Subcutaneous abdominal adipose tissue (tissue), 5 donors: ENCODE measurements around the gene DDX24.
A peak's percentile ranks its signal among the peaks of the same experiment; 100 is the strongest.

Source experiments
- H3K27ac ChIP-seq: one replicate; pipeline ENCODE4 v1.7.0; 2013; ENCODE audit warnings: low read depth, mild to moderate bottlenecking, inconsistent platforms, low read length, moderate library complexity
- H3K27me3 ChIP-seq, 5 donors: one replicate each; pipeline ENCODE4 v1.7.0; 2013; ENCODE audit warnings: low read length in 5 of 5, inconsistent platforms in 1 of 5; ENCODE audit not compliant: control insufficient read depth in 5 of 5, insufficient read depth in 4 of 5
- H3K36me3 ChIP-seq, 5 donors: one replicate each; pipeline ENCODE4 v1.7.0; 2013; ENCODE audit warnings: low read length in 5 of 5; ENCODE audit not compliant: control insufficient read depth in 5 of 5, insufficient read depth in 5 of 5
- H3K4me1 ChIP-seq, 5 donors: one replicate each; pipeline ENCODE4 v1.7.0; 2013; ENCODE audit warnings: low read length in 5 of 5, mild to moderate bottlenecking in 3 of 5, moderate library complexity in 1 of 5; ENCODE audit not compliant: control insufficient read depth in 5 of 5, insufficient read depth in 5 of 5
- H3K4me3 ChIP-seq, 5 donors: one replicate each; pipeline ENCODE4 v1.7.0; 2013; ENCODE audit warnings: low read length in 5 of 5, low read depth in 1 of 5
- H3K9ac ChIP-seq, 5 donors: one replicate each; pipeline ENCODE4 v1.7.0; 2013; ENCODE audit warnings: low read length in 5 of 5, mild to moderate bottlenecking in 4 of 5, moderate library complexity in 3 of 5
- H3K9me3 ChIP-seq, 5 donors: one replicate each; pipeline ENCODE4 v1.7.0; 2013; ENCODE audit warnings: low read length in 5 of 5; ENCODE audit not compliant: control insufficient read depth in 5 of 5
- donor health status: healthy.
- donor health status: healthy.
- donor health status: healthy.
- donor health status: healthy.
- donor health status: healthy.

The DDX24 gene

GRCh38 chr14:94027566-94028449 is 53.2 kb downstream of the DDX24 start:
- Histone ChIP-seq H3K4me3 (no peak overlapping the region), H3K4me1 (peaks cover 0 to 28% (median 17%) of the 10 kb centered on the region in 5 donors), H3K9me3 (no peaks in the 10 kb centered on the region), H3K9ac (no peak overlapping the region), H3K27me3 (no peaks in the 10 kb centered on the region), H3K36me3 (no peaks in the 10 kb centered on the region), H3K27ac (no peak overlapping the region)

- Histone ChIP-seq H3K27me3 (no peaks in the 10 kb centered on the region), H3K4me3 (peak overlapping the region; percentile 25 to 66 (median 57)), H3K4me1 (peaks cover 0 to 36% (median 26%) of the 10 kb centered on the region in 5 donors), H3K36me3 (no peaks in the 10 kb centered on the region), H3K9ac (no peak overlapping the region), H3K27ac (no peak overlapping the region), H3K9me3 (no peaks in the 10 kb centered on the region)
Observed at GRCh38 chr14:94026889-94027469, 54.0 kb downstream of the DDX24 start.

GRCh38 chr14:94026173-94026888 is 54.7 kb downstream of the DDX24 start, which contains the start of gene OTUB2:
TSS of gene OTUB2 (plus strand) at chr14:94026340. CDS start at chr14:94026538, 198 bp downstream.
- Histone ChIP-seq H3K9ac (no peak within 1 kb of the TSS), H3K27ac (no peak within 1 kb of the TSS)

GRCh38 chr14:94025720-94026119 is 55.3 kb downstream of the DDX24 start:
- no peak overlapping the region for H3K9ac ChIP-seq
- H3K9me3 ChIP-seq, result no peaks in the 10 kb centered on the region
- H3K4me1 ChIP-seq, result peaks cover 0 to 43% (median 32%) of the 10 kb centered on the region in 5 donors

More at GRCh38 chr14:94026173-94026888, 54.7 kb downstream of the DDX24 start, which contains the start of gene OTUB2:
- Histone ChIP-seq H3K27me3 (no peaks in the 10 kb centered on the region), H3K36me3 (no peaks in the 10 kb centered on the region), H3K9me3 (no peaks in the 10 kb centered on the region), H3K4me3 (peak within 1 kb of the TSS; percentile 49 to 66 (median 57)), H3K4me1 (peaks cover 0 to 43% (median 32%) of the 10 kb centered on the region in 5 donors)

DNA sequence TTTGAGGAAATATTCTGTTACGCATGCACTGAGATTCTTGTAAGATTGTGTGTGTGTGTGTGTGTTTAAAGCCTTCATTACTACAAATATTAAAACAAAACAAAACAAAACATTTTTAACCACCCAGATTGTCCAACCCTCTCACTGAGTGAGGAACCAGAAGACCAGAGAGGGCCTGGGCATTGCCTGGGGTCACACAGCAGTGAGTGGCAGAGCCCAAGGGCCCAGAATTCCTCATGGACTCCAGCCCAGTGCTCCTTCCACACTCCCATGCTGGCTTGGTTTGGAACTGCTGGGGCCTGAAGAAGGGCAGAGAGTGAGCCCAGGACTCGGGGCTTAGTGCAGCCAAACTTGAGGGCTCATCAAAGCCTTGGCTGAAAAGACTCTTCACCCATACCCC is 56.5 kb downstream of the DDX24 start:
- Histone ChIP-seq H3K36me3 (no peaks in the 10 kb centered on the region), H3K4me3 (no peak overlapping the region), H3K9me3 (no peaks in the 10 kb centered on the region), H3K4me1 (peaks cover 0 to 43% (median 32%) of the 10 kb centered on the region in 5 donors), H3K9ac (no peak overlapping the region), H3K27ac (no peak overlapping the region), H3K27me3 (no peaks in the 10 kb centered on the region)

More at GRCh38 chr14:94025720-94026119, 55.3 kb downstream of the DDX24 start:
- Histone ChIP-seq H3K36me3 (no peaks in the 10 kb centered on the region), H3K27me3 (no peaks in the 10 kb centered on the region), H3K4me3 (peak overlapping the region; percentile 4 to 66 (median 57)), H3K27ac (no peak overlapping the region)

- no peak overlapping the region for H3K4me3 ChIP-seq
- no peaks in the 10 kb centered on the region for H3K9me3 ChIP-seq
- H3K36me3 ChIP-seq, result no peaks in the 10 kb centered on the region
- H3K27me3 ChIP-seq, result no peaks in the 10 kb centered on the region
- H3K27ac ChIP-seq, result no peak overlapping the region
- peaks cover 1 to 40% (median 36%) of the 10 kb centered on the region in 5 donors for H3K4me1 ChIP-seq
- H3K9ac ChIP-seq, result no peak overlapping the region
Observed at GRCh38 chr14:94022532-94023411, 58.2 kb downstream of the DDX24 start.

DNA sequence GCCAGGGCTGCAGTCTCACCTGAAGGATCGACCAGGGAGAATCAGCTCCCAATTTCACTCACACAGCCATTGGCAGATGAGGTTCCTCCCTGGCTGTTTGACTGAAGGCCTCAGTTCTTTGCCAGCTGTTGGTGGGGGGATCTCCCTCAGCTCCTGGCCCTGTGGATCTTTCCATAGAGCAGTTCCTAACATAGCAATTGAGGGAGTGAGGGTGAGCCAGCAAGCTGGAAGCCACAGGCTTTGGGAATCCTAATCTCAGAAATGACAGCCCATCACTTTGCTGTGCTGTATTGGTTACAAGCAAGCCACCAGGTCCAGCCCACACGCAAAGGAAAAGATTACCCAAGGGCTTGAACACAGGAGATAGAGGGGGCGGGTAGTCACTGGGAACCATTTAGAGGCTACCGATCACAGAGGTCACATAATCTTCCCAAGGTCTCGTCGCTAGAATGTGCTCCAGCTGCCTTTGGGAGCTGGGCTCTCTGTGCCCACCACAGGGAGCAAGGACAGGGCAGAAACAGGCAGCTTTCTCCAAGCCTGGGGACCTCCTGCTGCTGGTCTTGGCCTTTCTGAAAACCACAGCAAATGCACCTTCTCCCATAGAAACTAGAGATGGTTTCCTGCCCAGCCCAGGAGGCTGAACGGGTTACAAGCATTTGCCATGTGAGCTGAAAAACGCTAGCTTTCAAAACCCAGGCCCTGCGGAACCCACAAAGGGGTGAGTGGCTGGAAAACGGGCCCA is 59.4 kb downstream of the DDX24 start:
- Histone ChIP-seq H3K36me3 (no peaks in the 10 kb centered on the region), H3K4me3 (no peak overlapping the region), H3K4me1 (peaks cover 1 to 28% (median 24%) of the 10 kb centered on the region in 5 donors), H3K27me3 (peaks cover 0 to 3% (median 0%) of the 10 kb centered on the region in 5 donors), H3K27ac (no peak overlapping the region), H3K9me3 (no peaks in the 10 kb centered on the region), H3K9ac (no peak overlapping the region)

GRCh38 chr14:94021001-94021400 is 60.0 kb downstream of the DDX24 start:
- Histone ChIP-seq H3K4me3 (no peak overlapping the region), H3K27ac (no peak overlapping the region), H3K9ac (no peak overlapping the region), H3K27me3 (peaks cover 0 to 3% (median 0%) of the 10 kb centered on the region in 5 donors), H3K9me3 (no peaks in the 10 kb centered on the region), H3K4me1 (peaks cover 1 to 28% (median 24%) of the 10 kb centered on the region in 5 donors), H3K36me3 (no peaks in the 10 kb centered on the region)

DNA sequence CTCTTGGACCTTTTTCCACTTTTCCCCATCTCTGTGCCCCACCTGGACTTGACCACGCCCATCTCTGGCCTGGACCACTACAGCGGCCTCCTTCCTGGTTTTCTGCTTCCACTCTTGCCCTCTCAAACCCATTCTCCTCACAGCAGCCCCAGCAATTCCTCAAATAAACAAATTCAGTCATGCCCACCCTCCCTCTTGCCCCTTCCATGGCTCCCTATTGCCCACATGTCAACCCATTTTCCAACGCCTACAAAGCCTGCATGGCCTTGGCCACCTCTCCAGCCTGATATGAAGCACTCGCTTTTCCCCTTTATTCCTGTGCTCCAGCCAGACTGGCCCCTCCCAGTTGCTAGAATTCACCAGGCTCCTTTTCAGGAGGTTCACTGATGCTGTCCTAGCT is 60.7 kb downstream of the DDX24 start:
- peaks cover 1 to 24% (median 23%) of the 10 kb centered on the region in 5 donors for H3K4me1 ChIP-seq
- no peaks in the 10 kb centered on the region for H3K36me3 ChIP-seq
- no peak overlapping the region for H3K9ac ChIP-seq
- no peak overlapping the region for H3K4me3 ChIP-seq
- peaks cover 0 to 3% (median 0%) of the 10 kb centered on the region in 5 donors for H3K9me3 ChIP-seq
- no peak overlapping the region for H3K27ac ChIP-seq
- H3K27me3 ChIP-seq, result peaks cover 0 to 3% (median 0%) of the 10 kb centered on the region in 5 donors
